GM18873 (cell line): ENCODE data around the gene SUSD2.
"Not testable (repeated sequence)": the region's sequence is repeated elsewhere in the genome, so short reads cannot be mapped to it uniquely, and the experiment has no call there.

Experiments
- ATAC-seq: cut with Tn5 transposase; IDR thresholded peaks from one replicate; pipeline ENCODE4 v1.9.1; 2021; ENCODE audit warnings: mild to moderate bottlenecking, moderate library complexity, moderate number of reproducible peaks; ENCODE audit not compliant: unreplicated experiment, low FRiP score

Gene SUSD2

GRCh38 chr22:24209687-24210086 is 28.4 kb downstream of the SUSD2 start:
- no peak for ATAC-seq

DNA sequence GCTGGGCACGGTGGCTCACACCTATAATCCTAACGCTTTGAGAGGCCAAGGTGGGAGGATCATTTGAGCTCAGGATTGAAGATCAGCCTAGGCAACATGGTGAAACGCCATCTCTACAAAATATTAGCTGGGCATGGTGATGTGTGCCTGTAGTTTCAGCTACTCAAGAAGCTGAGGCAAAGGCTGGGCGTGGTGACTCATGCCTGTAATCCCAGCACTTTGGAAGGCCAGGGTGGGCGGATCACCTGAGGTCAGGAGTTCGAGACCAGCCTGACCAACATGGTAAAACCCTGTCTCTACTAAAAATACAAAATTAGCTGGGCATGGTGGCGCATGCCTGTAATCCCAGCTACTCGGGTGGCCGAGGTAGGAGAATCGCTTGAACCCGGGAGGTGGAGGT is 29.1 kb downstream of the SUSD2 start:
- not testable (repeated sequence) for ATAC-seq

DNA sequence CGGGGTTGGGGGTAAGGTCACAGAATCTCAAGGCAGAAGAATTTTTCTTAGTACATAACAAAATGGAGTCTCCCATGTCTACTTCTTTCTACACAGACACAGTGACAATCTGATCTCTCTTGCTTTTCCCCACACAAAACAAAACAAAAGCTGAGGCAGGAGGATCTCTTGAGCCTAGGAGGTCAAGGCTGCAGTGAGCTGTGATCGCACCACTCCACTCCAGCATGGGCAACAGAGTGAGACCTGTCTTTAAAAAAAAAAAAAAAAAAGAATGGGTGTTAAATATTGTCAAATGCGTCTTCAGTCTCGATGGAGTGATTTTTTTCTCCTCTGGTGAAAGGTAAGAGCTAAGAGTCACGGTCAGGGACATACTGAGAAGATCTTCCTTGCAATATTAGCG is 30.4 kb downstream of the SUSD2 start:
- ATAC-seq, result not testable (repeated sequence)

- not testable (repeated sequence) for ATAC-seq
These were observed 31.8 kb downstream of the SUSD2 start for GRCh38 chr22:24213111-24213510.

DNA sequence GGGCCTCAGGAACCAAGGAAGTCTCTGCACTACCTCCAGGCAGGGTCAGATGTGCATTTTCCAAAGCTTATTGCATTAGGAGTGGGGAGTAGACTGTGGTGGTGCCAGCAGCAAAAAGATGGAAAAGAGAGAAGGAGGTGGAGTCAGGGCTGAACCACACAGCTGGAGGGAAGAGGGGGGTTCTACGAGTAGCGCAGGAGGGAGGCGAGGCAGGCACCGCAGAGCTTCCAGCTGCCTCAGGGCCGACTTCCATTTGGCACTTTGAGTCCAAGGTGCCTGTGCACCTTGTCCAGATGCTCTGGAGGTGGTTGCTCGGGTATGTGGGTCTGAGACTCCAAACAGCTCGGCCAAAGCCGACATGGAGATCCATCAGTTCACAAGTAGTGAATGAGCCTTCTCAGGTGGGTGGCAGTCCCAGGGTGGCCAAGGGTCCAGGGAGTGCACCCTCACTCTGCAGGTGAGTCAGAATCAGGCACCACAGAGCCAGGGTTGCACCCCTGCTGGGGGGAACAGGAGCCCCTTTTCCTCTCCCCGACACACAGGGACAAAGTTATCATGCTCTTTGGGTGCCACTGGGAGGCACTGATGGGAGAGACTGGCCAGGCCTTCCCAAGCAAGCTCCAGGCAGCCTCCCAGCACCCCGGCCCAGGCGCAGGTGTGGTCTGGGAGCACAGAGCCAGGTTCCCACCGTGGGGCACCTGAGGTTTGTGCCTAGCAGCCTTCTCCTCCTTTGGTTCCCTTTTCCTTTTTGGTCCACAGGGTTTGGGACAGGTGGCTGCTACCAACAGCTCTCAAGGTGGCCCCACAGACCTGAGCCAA is 33.4 kb downstream of the SUSD2 start:
- no peak for ATAC-seq

- no peak for ATAC-seq
These were observed 35.4 kb downstream of the SUSD2 start for GRCh38 chr22:24216541-24217209.

DNA sequence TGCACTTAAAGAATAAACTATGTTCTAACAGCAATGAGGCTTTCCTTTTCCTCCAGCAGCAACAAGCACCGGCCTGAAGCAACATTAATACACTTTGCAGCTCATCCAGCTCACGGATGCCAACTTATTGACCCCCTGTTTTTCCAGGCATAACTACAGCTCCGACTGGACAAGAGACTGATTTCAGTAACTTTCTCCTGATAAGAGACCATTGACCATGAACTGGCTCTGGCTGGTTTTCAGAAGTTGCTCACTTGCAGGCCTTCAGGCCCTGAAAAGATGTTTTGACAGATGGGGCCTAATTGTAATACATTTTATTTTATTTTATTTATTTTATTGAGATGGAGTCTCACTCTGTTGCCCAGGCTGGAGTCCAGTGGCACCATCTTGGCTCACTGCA is 36.1 kb downstream of the SUSD2 start:
- ATAC-seq, result no peak

GRCh38 chr22:24219750-24220149 is 38.5 kb downstream of the SUSD2 start:
- no peak for ATAC-seq

GRCh38 chr22:24224468-24224867 is 43.2 kb downstream of the SUSD2 start:
- no peak for ATAC-seq

GRCh38 chr22:24225044-24225601 is 43.8 kb downstream of the SUSD2 start:
- ATAC-seq, result no peak

- no peak for ATAC-seq
These were observed 44.7 kb downstream of the SUSD2 start for GRCh38 chr22:24225951-24226350.

DNA sequence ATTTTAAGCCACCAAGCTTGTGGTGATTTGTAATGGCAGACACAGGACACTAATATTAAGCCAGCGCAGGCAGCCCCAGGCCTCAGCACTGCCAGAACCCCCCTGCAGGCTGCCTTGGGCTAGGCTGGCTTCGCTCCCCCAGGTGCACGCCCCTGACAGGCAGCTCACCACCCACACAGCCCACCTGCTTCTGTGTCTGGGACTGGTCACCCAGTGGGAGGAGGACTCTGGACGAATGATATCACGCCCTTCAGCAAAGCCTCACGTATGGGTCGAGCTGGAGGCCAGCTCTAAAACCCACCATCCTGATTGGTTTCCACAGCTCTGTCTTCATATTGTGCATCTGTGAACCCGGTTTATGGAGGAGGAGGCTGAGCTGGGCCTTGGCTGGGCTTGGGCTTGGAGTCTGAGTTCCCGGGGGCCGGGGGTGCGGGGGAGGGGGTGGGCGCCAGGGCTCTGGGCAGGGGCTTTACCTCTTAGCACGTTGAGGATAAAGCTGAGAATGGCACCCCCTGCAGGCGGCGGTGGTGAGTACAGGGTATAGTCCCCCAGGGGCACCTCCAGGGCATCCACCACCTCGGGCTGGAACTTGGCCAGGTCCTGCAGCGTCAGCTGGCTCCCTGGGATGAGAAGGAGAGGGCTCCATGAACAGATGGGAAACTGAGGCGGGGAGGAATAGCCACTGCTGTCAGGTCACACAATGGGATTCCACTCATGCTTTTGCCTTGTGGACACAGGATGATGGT is 49.8 kb downstream of the SUSD2 start:
- no peak for ATAC-seq

DNA sequence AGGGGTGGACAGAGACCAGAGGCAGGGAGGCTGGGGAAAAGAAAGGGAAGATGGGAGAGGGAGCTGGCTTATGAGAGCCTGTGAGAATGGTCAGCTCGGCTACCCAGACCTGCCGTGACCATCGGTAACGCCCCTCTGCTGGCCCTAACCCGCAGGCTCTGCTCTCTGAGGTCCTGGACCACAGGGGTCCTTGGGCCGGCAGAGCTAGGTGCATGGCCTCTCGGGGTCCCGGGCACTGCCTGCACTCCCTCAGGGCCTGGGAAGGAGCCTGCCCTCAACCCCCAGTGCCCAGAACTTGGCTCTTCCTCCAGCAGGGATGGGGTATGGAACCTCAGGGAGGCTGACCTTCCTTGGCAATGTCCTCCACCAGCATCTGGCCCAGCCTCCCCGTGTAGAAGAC is 50.4 kb downstream of the SUSD2 start:
- no peak for ATAC-seq

DNA sequence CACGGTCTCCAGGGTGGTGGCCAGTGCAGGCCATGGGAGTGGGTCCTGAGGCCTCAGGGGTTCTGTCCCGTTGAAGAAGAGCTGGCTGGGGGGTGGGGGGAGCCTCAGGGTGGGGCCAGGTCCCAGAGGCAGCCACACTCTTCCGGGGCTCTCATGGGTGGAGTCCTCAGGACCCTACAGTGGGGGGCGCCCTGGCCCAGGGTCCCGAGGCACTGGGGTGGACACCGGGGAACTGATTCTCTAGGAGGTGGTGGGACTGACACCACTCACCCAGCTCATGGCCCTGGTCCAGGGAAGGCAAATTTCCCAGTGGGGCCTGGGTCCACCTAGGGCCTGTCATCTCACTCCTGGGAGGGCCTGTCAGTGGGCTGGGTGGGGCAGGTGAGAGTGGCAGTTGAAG is 50.8 kb downstream of the SUSD2 start:
- no peak for ATAC-seq

DNA sequence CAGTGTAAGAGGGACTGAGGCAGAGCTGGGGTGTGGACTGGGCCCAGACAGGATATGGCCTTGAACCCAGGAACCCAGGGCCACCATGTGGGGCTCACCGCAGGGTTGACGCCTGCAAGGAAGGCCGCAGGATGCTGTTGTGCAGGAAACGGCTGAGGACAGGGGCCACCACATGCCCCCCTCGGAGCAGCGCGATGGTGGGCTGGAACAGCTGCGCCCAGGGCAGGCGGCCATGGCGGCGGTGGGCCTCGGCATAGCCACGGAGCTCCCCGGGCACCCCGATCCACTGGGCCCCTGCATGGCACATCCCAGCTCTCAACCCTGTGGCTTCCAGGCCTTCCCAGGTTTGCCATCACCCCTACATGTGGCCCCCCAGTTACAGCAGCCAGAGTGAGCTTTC is 51.4 kb downstream of the SUSD2 start:
- no peak for ATAC-seq

DNA sequence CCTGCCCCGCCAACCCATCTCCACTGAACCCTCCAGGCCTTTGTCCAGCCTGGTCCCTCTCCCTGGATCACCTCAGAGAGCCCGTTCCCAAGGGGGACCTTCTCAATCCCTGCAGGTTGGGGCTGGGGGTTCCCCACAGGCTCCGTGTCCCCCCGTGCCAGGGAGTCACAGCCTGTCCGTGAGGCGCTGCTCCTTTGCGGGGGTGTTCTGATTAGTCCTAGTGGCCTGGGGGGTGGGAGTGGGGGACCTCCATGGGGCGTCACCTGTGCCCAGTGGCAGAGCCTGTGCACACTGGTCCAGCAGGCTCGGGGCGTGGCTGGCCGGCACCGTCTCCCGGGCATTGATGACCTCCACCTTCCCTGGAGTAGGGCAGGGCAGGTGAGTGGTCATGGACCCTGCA is 51.9 kb downstream of the SUSD2 start:
- no peak for ATAC-seq

DNA sequence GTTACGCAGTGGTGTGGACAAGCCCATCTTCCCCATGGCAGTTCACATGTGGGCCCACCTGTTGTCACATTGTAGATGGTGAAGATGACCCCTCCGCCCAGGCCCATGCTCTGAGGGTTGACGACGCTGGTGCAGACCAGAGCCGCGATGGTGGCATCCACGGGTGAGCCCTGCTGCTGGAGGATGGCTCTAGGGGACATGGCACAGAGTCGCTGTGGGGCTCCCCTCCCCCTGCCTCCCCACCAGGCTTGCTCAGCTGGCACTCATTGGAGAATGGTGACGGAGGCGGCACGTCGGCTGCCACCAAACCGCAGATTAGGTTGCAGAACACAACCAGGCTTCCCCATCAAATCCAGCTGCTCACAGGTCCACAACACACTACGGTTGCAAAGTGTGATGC is 52.5 kb downstream of the SUSD2 start:
- no peak for ATAC-seq

- ATAC-seq, result no peak
These were observed 54.0 kb downstream of the SUSD2 start for GRCh38 chr22:24235315-24235714.

- ATAC-seq, result no peak
These were observed 55.4 kb downstream of the SUSD2 start for GRCh38 chr22:24236656-24237055.

DNA sequence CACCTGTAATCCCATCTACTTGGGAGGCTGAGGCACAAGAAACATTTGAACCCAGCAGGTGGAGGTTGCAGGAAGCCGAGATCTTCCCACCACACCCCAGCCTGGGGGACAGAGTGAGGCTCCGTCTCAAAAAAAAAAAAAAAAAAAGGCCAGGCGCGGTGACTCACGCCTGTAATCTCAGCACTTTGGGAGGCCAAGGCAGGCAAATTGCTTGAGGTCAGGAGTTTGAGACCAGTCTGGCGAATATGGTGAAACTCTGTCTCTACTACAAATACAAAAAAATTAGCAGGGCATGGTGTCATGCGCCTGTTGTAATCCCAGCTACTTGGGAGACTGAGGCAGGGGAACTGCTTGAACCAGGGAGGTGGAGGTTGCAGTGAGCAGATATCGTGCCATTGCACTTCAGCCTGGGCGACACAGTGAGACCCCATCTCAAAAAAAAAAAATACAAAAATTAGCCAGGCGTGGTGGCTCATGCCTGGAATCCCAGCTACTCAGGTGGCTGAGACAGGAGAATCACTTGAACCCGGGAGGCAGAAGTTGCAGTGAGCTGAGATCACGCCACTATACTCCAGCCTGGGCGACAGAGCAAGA is 56.9 kb downstream of the SUSD2 start:
- not testable (repeated sequence) for ATAC-seq
